ENCODE results near the gene KSR1.

GRCh38 chr17:27640790-27641189 lies 184.5 kb downstream of the KSR1 start:
- TF ChIP-seq CTCF (IDR thresholded peaks at IDR 0.05) (no peak), POLR2A (IDR thresholded peaks at IDR 0.05) (no peak)

Measured in testis (tissue), 2 donors.